NCI-H1417 treated with DMSO at 0.1 percent for 48 hours (cell line): Measurements from ENCODE around the gene PPP5C.
"Not testable (repeated sequence)": the region's sequence is repeated elsewhere in the genome, so short reads cannot be mapped to it uniquely, and the experiment has no call there.

Source experiments
- DNase-seq: peaks from one replicate; lab custom pipeline; 2025; lab: John Stamatoyannopoulos, UW

PPP5C gene

DNA sequence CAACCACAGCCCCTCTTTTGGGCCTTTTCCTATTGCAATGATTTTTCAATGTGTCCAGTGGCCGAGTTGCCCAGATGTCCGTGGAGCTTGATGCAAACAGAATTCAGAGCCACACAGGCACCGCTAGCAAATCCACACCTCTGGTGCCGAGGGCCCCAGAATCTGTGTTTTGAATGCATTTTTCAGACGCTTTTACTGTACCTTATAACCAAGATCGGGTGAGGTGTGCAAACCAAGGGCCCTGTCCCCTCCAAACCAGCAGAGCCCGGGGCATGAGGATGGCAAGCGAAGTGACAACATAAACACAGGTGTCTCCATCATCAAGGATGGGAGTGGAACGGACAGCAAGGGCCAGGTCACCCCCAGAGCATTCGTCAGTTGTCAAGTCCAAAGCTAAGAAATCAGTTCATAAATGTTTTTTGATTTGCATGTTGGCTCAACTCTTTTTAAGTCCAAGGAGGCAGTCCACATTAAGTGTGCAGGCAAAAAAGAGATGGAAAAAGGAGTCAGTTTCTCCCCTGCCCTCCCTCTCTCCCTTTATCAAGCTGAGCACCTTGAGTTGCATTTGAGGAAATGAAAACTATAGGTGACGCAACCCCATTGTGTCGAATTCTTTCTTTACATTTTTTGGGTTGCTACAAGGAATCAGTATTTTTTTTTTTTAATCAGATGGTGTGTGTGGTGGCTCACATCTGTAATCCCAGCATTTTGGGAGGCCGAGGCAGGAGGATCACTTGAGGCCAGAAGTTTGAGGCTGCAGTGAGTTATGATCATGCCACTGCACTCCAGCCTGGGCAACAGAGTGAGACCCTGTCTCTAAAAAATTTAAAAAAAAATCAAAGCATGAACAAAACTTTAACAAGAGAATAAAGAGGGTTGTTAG is 63.6 kb downstream of the PPP5C start:
- no peak for DNase-seq

- DNase-seq = no peak
These were observed 64.4 kb downstream of the PPP5C start for GRCh38 chr19:46411088-46411924.

DNA sequence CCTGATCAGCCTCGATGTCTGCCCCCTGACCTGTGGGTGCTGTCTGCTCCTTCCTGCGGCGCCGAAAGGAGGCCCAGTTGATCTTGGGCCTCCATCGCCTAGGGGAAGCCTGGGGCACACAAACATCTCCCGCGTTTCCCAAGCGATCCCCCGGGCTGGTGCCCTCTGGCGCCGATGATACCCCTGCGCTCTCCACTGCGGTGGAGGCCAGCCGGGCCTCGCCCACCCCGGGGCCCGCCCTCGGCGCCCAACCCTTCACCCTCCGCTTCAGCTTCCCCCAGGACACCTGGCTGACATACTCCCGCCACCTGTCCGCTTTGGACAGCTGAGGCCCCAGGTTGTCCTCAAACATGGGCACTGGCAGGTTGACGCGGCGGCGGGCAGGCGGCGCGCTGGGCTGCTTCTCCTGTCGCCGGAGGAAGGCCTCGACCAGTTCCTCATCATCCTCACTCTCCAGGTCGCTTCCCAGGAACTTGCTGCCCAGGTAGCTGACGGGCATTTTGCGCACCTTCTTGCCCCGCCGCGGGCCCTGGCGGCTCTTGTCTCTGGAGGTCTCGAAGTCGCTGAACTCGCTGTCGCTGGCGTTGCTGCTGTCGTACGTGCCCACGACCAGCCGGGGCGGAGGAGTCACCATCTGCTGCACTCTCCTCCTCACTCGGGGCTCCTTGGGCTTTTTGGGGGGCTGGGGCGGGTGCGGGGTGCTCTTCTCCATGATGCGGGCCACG is 65.2 kb downstream of the PPP5C start:
- no peak for DNase-seq

- DNase-seq = no peak
These were observed 65.9 kb downstream of the PPP5C start for GRCh38 chr19:46412650-46413261.

GRCh38 chr19:46413262-46414031 is 66.6 kb downstream of the PPP5C start, which contains the start of gene CCDC8:
TSS of gene CCDC8 (minus strand) at chr19:46413564. CDS start at chr19:46412810, 754 bp downstream.
- no peak for DNase-seq

- not testable (repeated sequence) for DNase-seq
These were observed 68.0 kb downstream of the PPP5C start for GRCh38 chr19:46414899-46415298.

- peak; percentile 60 for DNase-seq
These were observed 69.2 kb downstream of the PPP5C start for GRCh38 chr19:46415804-46416709.

DNA sequence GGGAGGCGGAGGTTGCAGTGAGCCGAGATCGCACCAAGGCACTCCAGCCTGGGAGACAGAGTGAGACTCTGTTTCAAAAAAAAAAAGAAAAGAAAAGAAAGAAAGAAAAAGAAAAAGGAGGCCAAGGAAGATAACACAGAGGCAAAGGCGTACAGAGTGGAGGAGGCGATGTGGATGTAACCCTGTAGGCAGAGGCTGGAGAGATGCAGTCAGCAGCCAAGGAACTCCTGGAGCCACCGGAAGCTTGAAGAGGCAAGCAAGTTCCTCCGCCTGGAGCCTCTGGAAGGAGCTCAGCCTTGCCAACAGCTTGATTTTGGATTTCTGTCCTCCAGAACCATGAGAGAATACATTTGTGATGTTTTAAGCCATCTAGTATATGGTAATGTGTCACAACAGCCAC is 73.2 kb downstream of the PPP5C start:
- DNase-seq = no peak

DNA sequence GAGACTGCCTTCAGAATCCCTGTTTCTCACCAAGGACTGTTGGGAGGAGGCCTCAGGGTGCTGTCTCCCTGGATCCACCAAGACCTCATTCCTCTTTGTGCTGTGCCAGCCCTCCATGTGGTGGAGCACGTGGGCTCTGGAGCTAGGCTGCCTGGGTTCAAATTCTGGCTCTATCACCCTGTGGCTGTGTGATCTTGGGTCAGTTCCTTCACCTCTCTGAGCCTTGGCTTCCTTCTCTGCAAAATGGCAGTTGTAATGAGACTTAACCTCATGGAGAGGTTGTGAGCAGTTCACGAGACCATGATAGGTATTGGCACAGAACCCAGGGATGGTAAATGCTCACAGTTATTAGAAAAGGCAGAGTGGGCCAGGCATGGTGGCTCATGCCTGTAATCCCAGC is 75.5 kb downstream of the PPP5C start:
- no peak for DNase-seq

- DNase-seq = no peak
These were observed 76.3 kb downstream of the PPP5C start for GRCh38 chr19:46423188-46423587.

GRCh38 chr19:46426035-46426505 is 79.2 kb downstream of the PPP5C start:
- DNase-seq = no peak

DNA sequence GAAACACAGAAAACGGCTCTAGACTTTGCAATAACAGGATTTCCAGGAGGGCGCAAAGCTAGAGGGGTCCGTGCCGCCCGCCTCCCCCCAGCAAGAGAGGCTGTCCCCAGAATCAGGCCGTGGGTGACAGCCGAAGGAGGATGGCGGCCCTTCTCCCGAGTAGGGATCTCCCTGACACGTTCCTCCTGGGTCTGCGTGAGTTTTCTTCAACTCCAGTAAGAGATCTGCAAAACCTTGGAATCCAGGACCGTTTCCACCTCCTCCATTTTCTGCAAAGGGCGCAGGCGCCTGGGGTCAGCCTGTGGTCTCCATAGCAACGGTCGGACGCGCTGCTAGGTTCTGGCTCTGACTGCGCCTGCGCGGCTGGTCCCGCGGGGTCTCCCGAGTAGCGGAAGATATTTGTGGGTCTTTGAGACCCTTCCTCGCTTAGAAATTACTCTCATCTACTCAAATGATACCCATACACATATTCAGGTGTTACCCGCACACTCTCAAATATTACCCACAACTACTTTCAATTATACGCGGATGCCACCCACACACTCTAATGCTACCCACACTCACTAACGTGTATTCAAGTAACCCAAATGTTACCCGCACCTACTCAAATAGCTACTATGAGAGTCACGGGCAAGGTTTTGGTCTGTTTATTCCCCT is 79.7 kb downstream of the PPP5C start:
- no peak for DNase-seq

GRCh38 chr19:46427518-46428045 is 80.7 kb downstream of the PPP5C start:
- DNase-seq = no peak

GRCh38 chr19:46428239-46429135 is 81.6 kb downstream of the PPP5C start, which contains the start of gene PNMA8C:
TSS of gene PNMA8C (minus strand) at chr19:46428936. CDS start at chr19:46428359, 577 bp downstream.
- DNase-seq = no peak

DNA sequence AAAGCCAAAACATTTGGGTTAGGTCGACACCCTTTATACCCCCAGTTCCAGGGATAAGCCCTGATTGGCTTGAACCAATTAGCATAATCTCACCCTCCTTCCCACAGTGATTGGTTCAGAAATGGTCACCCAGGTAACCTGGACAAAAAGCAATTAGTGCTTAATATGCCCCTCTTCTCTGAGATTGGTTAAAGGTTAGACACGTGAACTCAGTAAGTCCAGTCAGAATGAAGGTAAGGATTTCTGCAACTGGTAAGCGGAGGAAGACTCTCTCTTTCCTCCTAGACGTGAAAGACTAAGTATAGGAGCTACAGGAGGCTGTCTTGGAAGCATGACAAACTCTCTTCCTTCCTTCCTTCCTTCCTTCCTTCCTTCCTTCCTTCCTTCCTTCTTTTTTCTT is 83.1 kb downstream of the PPP5C start:
- DNase-seq = no peak

GRCh38 chr19:46431824-46432223 is 84.9 kb downstream of the PPP5C start:
- DNase-seq = no peak

- not testable (repeated sequence) for DNase-seq
These were observed 86.6 kb downstream of the PPP5C start for GRCh38 chr19:46433470-46433869.

DNA sequence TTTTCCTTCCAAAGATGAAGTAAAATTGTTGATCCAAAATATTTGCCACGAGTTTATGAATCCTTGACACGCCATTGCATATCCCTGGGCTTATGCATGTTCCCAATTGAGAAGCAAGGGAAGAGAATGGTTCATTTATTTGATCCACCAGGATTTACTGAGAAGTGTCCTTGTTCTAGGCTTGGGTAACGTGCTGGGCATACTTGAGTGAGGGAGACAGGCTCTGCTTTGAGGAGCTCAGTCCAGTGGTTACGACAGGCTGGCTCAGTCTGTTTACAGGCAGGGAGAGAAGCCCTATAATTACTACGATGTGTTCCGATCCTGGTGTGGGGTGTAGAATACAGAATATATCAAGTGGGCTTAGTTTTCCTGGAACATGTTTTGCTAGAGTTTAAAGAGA is 88.1 kb downstream of the PPP5C start:
- DNase-seq = no peak
